Measurements from ENCODE around the gene MSI2. TPM values are rescaled to one million over a fixed set of nuclear protein-coding genes. Genes with fewer than 3 reads are reported as not detected.

MSI2 gene
- total and polyA plus RNA-seq, 2 experiments from 2014 or later = 15.7 to 76.4 TPM

- no peaks in the 10 kb centered on the region for H3K9me3 ChIP-seq (ENCODE audit: low read depth)
- H3K27me3 ChIP-seq = no peaks in the 10 kb centered on the region
- peak overlapping the region; percentile 24 for H3K27ac ChIP-seq
- no peak overlapping the region for H3K4me3 ChIP-seq
- H3K36me3 ChIP-seq = no peaks in the 10 kb centered on the region
- peaks cover 10% of the 10 kb centered on the region for H3K4me1 ChIP-seq (ENCODE audit: low read depth)
- TF ChIP-seq CTCF (IDR thresholded peaks at IDR 0.05; ENCODE audit: low read depth, low read length) = no peak
- DNase-seq (ENCODE audit: low read depth in 1 of 2, low spot score in 1 of 2) = peak in 1 of 2 donors; percentile 25
Measured at GRCh38 chr17:57418463-57419246, 162.3 kb downstream of the MSI2 start.

- no peak for DNase-seq (ENCODE audit: low read depth in 1 of 2, low spot score in 1 of 2)
- no peaks in the 10 kb centered on the region for H3K27me3 ChIP-seq
- H3K9me3 ChIP-seq (ENCODE audit: low read depth) = no peaks in the 10 kb centered on the region
- no peaks in the 10 kb centered on the region for H3K36me3 ChIP-seq
- H3K4me1 ChIP-seq (ENCODE audit: low read depth) = peaks cover 10% of the 10 kb centered on the region
- H3K27ac ChIP-seq = no peak overlapping the region
- TF ChIP-seq CTCF (IDR thresholded peaks at IDR 0.05; ENCODE audit: low read depth, low read length) = no peak
- H3K4me3 ChIP-seq = no peak overlapping the region
Measured at GRCh38 chr17:57419940-57420550, 163.7 kb downstream of the MSI2 start.

- no peaks in the 10 kb centered on the region for H3K27me3 ChIP-seq
- H3K4me1 ChIP-seq (ENCODE audit: low read depth) = peaks cover 10% of the 10 kb centered on the region
- DNase-seq (ENCODE audit: low read depth in 1 of 2, low spot score in 1 of 2) = no peak
- peak overlapping the region; percentile 11 for H3K27ac ChIP-seq
- H3K36me3 ChIP-seq = no peaks in the 10 kb centered on the region
- no peaks in the 10 kb centered on the region for H3K9me3 ChIP-seq (ENCODE audit: low read depth)
- TF ChIP-seq CTCF (IDR thresholded peaks at IDR 0.05; ENCODE audit: low read depth, low read length) = no peak
- no peak overlapping the region for H3K4me3 ChIP-seq
Measured at GRCh38 chr17:57420734-57421717, 164.7 kb downstream of the MSI2 start.

- no peak overlapping the region for H3K27ac ChIP-seq
- H3K36me3 ChIP-seq = no peaks in the 10 kb centered on the region
- DNase-seq (ENCODE audit: low read depth in 1 of 2, low spot score in 1 of 2) = peak in 1 of 2 donors; percentile 37
- H3K27me3 ChIP-seq = no peaks in the 10 kb centered on the region
- peaks cover 10% of the 10 kb centered on the region for H3K4me1 ChIP-seq (ENCODE audit: low read depth)
- H3K4me3 ChIP-seq = no peak overlapping the region
- no peak for TF ChIP-seq CTCF (IDR thresholded peaks at IDR 0.05; ENCODE audit: low read depth, low read length)
- no peaks in the 10 kb centered on the region for H3K9me3 ChIP-seq (ENCODE audit: low read depth)
Measured at GRCh38 chr17:57422574-57423164, 166.3 kb downstream of the MSI2 start.

- H3K36me3 ChIP-seq = no peaks in the 10 kb centered on the region
- H3K4me1 ChIP-seq (ENCODE audit: low read depth) = peaks cover 6% of the 10 kb centered on the region
- H3K9me3 ChIP-seq (ENCODE audit: low read depth) = no peaks in the 10 kb centered on the region
- no peak for TF ChIP-seq CTCF (IDR thresholded peaks at IDR 0.05; ENCODE audit: low read depth, low read length)
- no peak overlapping the region for H3K27ac ChIP-seq
- H3K27me3 ChIP-seq = no peaks in the 10 kb centered on the region
- no peak overlapping the region for H3K4me3 ChIP-seq
- no peak for DNase-seq (ENCODE audit: low read depth in 1 of 2, low spot score in 1 of 2)
Measured at GRCh38 chr17:57423541-57423940, 167.2 kb downstream of the MSI2 start.
